HEK293T (cell line): Measurements from ENCODE around the gene RAPGEF5.

ENCODE experiments used
- ARNT ChIP-seq: fragments of 450-650 bp; IDR thresholded peaks from 2 replicates; pipeline ENCODE4 v1.6.1; 2017; ENCODE audit warnings: mild to moderate bottlenecking
- ELF4 ChIP-seq: fragments of 450-650 bp; IDR thresholded peaks from 2 replicates; pipeline ENCODE4 v1.6.1; 2017; ENCODE audit warnings: antibody characterized with exemption
- FOXK2 ChIP-seq: fragments of 450-650 bp; IDR thresholded peaks from 2 replicates; pipeline ENCODE4 v1.6.1; 2016; ENCODE audit warnings: mild to moderate bottlenecking
- FOXM1 ChIP-seq: fragments of 450-650 bp; IDR thresholded peaks from 2 replicates; pipeline ENCODE4 v1.6.1; 2017; ENCODE audit warnings: mild to moderate bottlenecking, borderline replicate concordance
- HDGF ChIP-seq: fragments of 450-650 bp; IDR thresholded peaks from 2 replicates; pipeline ENCODE4 v1.6.1; 2017; ENCODE audit warnings: antibody characterized with exemption, borderline replicate concordance
- LEF1 ChIP-seq: fragments of 450-650 bp; IDR thresholded peaks from 2 replicates; pipeline ENCODE4 v1.6.1; 2017; ENCODE audit warnings: mild to moderate bottlenecking, borderline replicate concordance
- PKNOX1 ChIP-seq: fragments of 450-650 bp; IDR thresholded peaks from 2 replicates; pipeline ENCODE4 v1.6.1; 2016
- SP1 ChIP-seq: fragments of 450-650 bp; IDR thresholded peaks from 2 replicates; pipeline ENCODE4 v1.6.1; 2017
- SUZ12 ChIP-seq: fragments of 450-650 bp; IDR thresholded peaks from 2 replicates; pipeline ENCODE4 v1.6.1; 2016; ENCODE audit warnings: mild to moderate bottlenecking
- TARDBP ChIP-seq: fragments of 450-650 bp; IDR thresholded peaks from 2 replicates; pipeline ENCODE4 v1.6.1; 2016
- ZNF384 ChIP-seq: fragments of 450-650 bp; IDR thresholded peaks from 2 replicates; pipeline ENCODE4 v1.6.1; 2016

- TF ChIP-seq SP1: no peak
- TF ChIP-seq HDGF: no peak
- TF ChIP-seq TARDBP: no peak
- no peak for TF ChIP-seq ARNT
- no peak for TF ChIP-seq FOXM1
- no peak for TF ChIP-seq FOXK2
- TF ChIP-seq ELF4: no peak
- TF ChIP-seq LEF1: no peak
- no peak for TF ChIP-seq SUZ12
- no peak for TF ChIP-seq ZNF384
- TF ChIP-seq PKNOX1: no peak
Observed at GRCh38 chr7:22373911-22374310, 17.0 kb upstream of the RAPGEF5 start.
